HG03521 (cell line): ENCODE measurements around the gene FAM222B.
"Not testable (repeated sequence)": the region's sequence is repeated elsewhere in the genome, so short reads cannot be mapped to it uniquely, and the experiment has no call there.

Source experiments
- ATAC-seq: cut with Tn5 transposase; IDR thresholded peaks from one replicate; pipeline ENCODE4 v1.9.1; 2021; ENCODE audit warnings: mild to moderate bottlenecking, moderate library complexity; ENCODE audit not compliant: unreplicated experiment

The FAM222B gene

DNA sequence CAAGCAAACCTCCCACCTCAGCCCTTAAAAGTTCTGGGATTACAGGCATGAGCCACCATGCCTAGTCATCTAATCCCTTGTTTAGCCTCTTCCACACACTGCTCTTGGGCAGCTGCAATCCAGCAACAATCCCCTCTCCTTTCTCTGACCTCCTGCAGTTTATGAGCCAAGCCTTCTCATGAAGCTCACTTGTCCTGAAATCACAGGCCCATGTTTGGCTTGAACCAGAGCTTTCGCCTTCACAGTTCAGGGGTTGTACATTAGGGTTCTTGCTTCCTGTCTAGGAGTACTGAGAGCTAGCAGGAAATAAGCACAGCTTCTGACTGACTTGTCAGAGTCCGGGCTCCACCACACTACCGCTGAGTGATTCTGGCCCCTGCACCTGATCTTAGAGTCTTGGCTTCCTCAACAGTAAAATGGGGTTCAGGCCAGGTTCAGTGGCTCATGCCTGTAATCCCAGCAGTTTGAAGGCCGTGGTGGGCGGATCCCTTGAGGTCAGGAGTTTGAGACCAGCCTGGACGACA lies 28.5 kb upstream of the FAM222B start:
- no peak for ATAC-seq

DNA sequence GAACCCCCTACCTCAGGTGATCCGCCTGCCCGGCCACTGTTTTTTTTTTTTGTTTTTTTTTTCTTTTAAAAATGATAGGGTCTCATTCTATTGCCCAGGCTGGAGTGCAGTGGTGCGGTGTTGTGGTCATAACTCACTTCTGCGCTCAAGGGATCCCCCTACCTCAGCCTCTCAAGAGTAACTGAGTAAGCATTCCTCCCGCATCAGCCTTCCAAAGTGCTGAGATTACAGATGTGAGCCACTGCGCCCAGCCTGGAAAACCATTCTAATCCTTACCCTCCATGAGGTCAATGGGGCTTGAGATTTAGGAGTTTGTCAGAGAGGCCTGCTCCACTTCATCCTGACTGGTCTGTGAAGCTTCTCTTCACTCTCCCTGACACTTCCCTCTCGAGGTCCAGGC lies 24.7 kb upstream of the FAM222B start:
- ATAC-seq = no peak

DNA sequence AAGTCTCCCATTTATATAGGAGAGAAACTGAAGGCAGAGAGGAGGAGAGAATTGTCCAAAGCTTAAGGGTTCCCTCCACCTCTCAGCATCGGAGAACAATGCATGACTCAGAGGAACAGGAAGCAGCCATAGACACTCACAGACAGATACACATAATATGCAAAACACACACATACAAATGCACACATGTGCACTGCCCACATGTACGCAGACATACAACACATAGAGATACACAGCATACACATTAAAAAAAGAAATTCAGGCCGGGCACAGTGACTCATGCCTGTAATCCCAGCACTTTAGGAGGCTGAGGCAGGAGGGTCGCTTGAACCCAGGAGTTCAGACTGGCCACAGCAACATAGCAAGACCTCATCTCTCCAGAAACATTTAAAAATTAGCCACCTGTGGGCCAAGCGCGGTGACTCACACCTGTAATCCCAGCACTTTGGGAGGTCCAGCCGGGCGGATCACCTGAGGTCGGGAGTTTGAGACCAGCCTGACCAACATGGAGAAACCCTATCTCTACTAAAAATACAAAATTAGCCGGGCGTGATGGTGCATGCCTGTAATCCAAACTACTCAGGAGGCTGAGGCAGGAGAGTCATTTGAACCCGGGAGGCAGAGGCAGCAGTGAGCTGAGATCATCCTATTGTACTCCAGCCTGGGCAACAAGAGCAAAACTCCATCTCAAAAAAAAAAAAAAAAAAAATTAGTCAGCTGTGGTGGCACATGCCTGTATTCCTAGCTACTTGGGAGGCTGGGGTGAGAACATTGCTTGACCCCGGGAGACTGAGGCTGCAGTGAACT lies 23.6 kb upstream of the FAM222B start:
- no peak for ATAC-seq

DNA sequence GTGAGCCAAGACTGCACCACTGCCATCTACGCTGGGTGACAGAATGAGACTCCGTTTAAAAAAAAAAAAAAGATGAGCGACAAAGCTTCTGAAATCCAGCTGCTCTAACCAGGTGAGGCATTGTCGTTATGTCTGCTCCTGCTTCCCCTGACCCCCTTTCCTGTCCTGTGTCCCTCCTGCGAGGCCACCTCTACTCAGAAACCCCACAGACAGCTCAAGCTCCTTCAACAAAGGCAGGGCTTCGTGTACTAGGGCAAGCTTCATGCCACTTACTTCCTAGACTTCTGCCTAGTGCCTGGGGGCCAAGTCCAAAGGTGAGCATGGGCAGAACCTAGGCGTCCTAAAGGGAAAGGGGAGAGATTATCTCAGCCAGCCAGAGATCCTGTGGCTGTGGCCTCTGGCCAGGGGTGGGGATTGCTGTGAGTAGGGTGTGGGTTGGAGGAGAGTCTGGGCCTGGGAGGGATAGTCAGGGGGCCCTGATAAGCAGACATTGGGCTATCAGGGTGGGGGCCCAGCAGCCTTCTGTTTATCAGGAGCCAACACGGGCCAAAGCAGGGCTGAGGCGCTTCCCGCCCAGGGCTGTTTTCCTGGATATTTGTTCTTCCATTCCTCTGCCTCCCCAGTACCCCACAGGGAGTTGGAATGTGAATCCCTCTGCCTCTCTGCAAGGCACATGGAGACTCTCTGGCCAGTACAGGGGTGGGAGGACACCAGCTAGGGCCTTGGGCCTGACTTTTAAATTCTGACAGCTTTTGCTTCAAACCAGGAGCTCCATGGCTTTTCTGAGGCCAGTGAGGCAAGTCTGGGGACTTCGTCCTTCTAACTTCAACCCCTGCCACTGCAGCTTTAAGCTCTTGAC lies 22.6 kb upstream of the FAM222B start:
- no peak for ATAC-seq

DNA sequence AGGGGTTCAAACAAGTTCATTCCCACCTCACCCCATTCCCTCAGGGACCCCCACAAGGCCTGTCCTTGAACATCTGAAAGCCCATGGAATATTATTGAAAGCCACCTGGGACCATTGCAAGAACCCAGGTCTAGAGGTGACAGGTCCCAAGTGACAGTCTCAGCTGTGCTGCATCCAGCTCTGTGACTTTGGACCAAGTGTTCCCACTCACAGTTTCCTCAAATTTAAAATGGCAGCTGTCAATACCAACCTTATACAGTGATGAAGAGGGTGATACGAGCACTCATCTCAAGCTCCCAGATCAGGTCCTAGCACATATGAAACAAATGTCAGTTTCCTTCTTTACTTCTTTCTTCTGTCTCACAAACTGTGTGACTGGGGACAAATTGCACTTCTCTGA lies 21.4 kb upstream of the FAM222B start:
- no peak for ATAC-seq

DNA sequence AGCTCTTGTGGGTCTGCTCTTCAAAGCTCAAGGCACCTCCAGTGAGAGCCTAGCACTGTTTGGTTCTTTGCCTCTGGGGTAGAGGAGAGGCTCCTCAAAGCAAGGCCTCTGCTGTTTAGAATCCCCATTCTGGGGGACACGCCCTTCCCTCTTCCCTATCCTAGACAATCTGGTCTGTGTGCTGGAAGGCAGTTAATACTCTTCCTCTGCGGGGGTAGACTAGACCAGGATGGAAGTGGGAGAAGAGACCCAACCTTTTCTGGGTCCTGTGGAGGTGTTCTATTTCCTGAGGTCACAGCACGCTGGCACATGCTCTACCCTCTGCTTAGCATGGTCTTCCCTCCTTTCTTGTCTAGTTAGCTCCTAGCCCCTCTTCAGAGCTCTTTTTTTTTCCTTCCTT lies 20.0 kb upstream of the FAM222B start:
- no peak for ATAC-seq

DNA sequence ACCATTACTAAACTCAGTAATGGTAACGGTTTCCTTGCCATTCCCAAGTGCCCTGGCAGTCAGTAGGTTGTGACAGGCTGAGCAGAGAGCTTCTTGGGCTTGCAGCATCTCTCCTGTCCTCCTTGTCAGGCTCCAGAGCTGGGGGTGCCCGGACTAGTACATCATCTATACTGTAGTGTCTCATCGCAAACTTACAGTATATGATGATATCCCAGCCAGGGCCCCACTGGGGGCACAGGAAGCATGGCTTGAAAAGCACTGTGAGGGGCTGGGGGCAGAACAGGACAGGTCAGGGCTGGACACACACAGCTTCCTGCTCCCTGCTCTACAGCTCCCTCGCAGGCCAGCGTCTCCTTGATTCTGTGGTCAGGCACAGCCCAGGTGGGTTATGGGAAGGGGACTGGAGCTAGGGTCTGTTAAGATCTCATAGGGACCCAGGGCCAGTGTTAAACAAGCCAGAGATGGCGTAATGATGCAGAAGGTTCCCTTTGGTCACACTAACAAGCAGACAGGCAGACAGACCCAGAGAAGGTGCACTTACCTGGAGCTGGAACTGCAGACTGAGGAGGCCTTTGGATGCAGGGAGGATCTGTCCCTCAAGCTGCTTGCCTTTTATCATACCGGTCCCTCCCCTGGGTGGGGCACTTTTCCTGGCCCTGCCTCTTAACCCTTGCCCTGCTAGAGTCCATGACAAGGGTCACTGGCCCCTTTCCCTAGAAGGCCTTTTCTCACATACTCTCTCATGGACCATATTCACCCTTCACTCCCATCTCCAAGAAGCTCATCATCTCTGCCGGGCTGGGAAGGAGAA lies 19.0 kb upstream of the FAM222B start:
- ATAC-seq = no peak

DNA sequence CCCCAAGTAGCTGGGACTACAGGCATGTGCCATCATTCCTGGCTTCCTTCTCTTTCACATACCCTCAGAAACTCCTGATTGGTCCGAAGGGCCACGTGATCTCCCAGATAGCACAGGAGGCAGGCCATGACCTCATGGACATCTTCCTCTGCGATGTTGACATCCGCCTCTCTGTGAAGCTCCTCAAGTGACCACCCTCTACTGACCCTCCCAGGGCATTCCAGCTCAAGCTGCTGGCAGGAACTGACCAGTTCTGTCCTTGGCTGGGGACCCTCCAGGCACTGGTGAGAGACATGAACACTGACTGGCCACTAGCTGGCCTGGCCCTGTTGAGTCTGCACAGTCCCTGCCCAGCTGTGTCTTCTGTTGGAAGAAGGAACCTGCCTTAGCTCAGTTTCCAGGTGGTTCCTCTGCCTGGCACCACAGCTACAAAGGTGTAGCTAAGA lies 17.8 kb upstream of the FAM222B start:
- no peak for ATAC-seq

DNA sequence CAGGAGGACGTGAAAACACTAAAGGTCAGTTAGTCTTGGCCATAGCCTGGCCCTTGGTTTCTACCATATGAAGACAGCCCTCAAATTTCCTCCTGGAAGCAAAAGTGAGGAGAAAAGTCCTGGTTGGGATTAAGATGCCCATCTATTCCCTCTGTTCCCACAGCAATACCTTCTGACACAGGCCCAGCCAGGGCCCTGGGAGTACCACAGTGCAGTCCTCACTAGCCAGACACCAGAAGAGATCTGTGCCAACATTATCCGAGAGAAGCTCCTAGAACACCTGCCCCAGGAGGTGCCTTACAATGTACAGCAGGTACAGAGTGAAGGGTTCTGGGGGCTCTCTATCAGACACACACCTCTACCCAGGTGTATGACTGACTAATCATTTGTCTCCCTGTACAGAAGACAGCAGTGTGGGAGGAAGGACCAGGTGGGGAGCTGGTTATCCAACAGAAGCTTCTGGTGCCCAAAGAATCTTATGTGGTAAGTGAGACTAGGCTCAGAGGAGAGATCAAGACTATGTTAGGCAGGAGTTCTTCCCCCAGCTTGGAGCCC lies 16.3 kb upstream of the FAM222B start:
- no peak for ATAC-seq

DNA sequence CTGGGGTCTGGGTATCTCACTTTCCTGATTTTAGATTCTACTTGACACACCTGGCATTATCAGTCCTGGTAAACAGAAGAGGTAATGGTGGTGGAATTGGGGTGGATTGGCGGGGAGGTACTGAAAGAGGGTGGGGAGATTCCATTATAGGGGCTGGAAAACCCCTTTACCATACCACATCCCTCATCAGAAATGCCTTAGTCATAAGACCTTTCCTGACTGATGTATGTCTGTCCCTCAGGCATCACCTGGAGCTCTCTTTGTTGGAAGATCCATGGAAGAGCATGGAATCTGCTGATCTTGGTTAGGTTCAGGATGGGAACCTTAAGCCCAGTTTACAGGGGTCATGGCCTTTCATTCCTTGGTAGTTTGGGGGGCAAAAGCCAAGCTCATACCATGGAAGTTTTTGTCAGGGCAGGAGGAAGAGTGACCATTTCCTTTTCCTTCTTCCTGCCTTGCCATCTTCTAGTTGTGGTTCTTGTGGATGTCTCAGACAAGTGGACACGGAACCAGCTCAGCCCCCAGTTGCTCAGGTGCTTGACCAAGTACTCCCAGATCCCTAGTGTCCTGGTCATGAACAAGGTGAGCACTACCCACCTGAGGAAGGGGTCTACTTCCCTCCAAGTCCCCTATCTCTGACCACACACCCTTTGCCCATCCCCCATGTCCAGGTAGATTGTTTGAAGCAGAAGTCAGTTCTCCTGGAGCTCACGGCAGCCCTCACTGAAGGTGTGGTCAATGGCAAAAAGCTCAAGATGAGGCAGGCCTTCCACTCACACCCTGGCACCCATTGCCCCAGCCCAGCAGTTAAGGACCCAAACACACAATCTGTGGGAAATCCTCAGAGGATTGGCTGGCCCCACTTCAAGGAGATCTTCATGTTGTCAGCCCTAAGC lies 15.6 kb upstream of the FAM222B start:
- ATAC-seq = no peak

DNA sequence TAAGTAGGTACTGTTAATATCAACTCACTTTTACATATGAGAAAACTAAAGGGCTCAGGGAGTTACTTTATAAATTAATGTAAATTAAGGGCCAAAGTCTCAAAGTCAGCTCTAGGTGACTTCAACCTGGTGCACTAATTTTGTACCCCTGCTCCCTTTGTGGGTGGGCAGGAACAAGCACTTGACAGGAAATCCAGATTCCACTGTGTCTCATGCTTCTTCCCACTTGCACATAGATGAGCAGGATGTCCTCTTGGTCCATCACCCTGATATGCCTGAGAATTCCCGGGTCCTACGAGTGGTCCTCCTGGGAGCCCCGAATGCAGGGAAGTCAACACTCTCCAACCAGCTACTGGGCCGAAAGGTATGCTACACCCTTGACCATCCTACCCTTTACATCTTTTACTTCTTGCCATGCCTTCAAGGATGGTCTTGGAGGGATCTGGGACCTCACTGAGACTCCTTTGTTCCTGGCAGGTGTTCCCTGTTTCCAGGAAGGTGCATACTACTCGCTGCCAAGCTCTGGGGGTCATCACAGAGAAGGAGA lies 13.5 kb upstream of the FAM222B start:
- no peak for ATAC-seq

DNA sequence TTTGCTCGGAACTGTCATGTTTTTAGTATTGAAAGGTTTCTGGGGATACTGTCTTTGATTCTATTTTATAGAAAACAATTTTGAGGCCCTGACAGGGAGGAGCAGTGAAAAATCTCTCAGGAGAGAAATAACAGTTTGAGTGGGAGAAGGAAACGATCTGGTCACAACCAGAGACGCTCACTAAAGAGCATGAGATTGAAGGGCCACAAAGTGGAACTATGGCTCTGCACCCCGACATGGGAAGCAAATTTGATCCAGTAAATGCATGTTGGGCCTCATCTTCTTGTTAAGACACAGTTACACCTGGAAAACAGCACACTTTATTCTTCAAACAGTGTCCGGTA lies 12.7 kb upstream of the FAM222B start:
- no peak for ATAC-seq

DNA sequence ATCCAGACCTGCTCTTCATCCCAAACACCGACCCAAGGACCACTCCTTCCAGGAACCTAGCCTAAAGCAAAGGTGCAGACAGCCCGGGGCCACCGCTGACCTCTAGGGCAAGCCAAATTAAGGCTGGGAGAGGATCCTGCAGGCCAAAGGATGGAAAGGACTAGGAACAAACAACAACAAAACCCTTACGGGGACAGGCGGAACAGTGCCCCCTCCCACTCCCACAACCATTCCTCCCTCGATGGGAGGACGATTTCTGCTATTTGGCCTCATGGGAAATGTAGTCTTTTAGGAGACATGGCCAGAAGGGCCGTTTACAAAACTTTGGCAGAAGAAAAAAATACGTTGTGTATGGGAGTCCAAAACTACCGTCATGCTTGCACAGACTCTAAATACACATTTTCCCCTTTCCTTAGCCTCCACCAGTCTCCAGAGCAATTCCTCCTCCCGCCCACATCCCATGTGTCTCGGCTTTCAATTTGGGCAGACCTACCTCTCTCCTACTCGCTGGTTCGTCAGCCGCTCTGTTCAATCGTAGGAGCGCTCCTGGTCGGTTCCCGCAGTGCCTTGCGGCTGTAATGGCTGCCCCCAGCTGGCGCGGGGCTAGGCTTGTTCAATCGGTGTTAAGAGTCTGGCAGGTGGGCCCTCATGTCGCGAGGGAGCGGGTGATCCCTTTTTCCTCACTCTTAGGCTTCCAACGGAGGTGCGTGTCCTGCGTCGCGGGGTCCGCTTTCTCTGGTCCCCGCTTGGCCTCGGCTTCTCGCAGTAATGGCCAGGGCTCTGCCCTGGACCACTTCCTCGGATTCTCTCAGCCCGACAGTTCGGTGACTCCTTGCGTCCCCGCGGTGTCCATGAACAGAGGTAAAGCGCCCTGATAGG lies 12.1 kb upstream of the FAM222B start, which contains the start of gene ERAL1:
ERAL1 (plus strand) TSS at position 560 of the 879 bp plus-strand sequence; CDS start at position 579, 19 bp downstream.
- ATAC-seq = peak; percentile 89

DNA sequence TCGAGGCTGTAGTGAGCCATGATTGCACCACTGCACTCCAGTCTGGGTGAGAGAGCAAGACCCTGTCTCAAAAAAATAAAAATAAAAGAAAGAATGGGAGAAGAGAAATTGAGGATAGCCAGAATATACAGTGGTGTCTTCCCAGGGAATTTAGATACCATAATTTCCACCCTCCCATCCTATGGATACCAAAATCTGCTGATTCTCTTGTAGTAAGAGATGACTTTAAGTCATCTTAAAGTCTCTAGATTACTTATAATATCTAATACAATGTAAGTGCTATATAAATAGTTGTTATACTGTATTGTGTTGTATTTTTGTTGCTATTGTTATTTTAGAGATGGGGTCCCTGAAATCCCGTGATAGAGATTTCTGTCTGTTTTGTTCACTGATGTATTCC lies 10.7 kb upstream of the FAM222B start:
- no peak for ATAC-seq

DNA sequence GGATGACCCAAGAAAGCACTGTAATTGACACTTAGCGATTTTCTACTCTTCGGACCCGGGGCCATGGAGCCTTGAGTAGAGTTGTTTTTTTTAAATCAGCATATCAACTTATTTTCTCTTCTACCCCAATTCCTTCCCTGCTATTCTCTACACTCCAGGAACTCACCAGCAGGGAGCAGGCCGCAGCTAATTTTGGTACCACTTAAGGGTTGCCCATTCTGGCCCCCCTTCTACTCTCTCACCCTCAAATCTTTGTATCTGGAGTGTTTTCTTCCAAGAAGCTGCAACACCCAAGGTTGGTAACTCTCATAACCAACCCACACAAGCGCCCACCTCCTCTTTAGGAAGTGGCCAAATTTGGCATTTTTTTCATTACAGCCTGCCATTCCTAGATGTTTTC lies 6.7 kb upstream of the FAM222B start:
- ATAC-seq = no peak

DNA sequence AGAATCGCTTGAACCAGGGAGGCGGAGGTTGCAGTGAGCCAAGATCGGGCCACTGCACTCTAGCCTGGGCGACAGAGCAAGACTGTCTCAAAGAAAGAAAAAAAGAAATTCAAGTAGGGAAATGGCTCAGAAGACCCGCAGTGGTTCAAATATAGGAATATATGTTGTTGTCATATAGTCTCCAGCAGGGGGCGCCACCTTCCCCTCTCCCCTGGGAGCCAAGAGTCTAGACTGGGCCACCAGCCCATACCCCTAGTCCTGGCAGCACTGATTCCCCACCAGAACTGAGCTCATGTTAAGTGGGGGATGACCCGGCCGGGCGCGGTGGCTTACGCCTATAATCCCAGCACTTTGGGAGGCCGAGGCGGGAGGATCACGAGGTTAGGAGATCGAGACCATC lies 6.1 kb upstream of the FAM222B start:
- not testable (repeated sequence) for ATAC-seq

DNA sequence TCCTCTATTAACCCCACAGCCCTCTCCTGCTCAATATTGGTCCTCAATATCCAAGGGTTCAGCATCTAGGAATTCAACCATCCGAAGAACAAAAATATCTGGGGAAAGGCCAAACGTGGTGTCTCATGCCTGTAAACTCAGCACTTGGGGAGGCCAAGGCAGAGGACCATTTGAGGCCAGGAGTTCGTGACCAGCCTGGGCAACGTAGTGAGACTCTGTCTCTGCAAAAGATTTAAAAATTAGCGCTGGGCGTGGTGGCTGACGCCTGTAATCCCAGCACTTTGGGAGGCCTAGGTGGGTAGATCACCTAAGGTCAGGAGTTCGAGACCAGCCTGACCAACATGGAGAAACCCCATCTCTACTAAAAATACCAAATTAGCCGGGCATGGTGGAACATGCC lies 4.1 kb upstream of the FAM222B start:
- ATAC-seq = not testable (repeated sequence)

DNA sequence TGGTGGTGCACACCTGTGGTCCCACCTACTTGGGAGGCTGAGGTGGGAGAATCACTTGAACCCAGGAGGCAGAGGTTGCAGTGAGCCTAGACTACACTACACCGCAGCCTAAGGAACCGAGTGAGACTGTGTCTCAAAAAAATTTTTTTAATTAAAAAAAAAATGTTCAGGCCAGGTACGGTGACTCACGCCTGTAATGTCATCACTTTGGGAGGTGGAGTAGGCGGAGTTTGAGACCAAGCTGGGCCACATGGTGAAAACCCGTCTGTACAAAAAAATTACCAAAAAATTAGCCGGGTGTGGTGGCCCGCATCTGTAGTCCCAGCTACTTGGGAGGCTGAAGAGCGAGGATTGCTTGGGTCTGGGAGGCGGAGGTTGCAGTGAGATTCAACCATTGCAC lies 3.6 kb upstream of the FAM222B start:
- no peak for ATAC-seq

DNA sequence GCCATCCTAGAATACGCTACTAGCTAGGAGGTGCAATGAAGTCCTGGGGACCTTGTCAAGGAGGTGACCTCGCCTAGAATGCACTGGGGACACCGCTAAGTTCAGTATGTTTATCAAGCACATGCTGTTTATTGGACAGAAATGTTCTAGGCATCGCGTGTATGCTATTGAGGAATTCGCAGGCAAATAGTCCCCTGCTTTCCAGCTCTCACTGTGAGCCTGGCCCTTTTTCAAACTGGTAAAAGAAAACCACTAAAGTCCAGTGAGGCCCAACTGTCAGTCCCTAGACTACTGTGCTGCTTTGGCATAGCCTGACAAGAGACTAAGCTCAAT lies 1.2 kb upstream of the FAM222B start:
- no peak for ATAC-seq
